SK-N-SH (cell line): Measurements from ENCODE around the gene RNF215. TPM values are rescaled to one million over a fixed set of nuclear protein-coding genes. Genes with fewer than 3 reads are reported as not detected.

Experiments
- CTCF ChIA-PET: fragments of 300-600, 350-600 bp; formaldehyde crosslinking; extraction: SDS; loops from one replicate; lab custom pipeline; 2021; lab: Yijun Ruan, JAX
- POLR2A ChIA-PET: fragments of 350-600 bp; sonication (Branson Sonifier 250); formaldehyde crosslinking; extraction: SDS; loops from one replicate; lab custom pipeline; 2020; ENCODE audit warnings: antibody characterized with exemption, inconsistent platforms; lab: Yijun Ruan, JAX
- DNase-seq: peaks from one replicate; pipeline ENCODE4 v3.0.0; 2012
- H2AFZ ChIP-seq: fragments of 200-600 bp; sonication (generic); 2 replicates; pipeline ENCODE4 v1.8.1; 2016; ENCODE audit warnings: antibody characterized with exemption, mild to moderate bottlenecking, low read depth
- H3F3A ChIP-seq: fragments of 200-600 bp; sonication (generic); replicated peaks from 2 replicates; pipeline ENCODE3; 2016; ENCODE audit warnings: antibody characterized with exemption, mild to moderate bottlenecking; ENCODE audit not compliant: insufficient read depth
- H3K27ac ChIP-seq, 2 experiments: fragments of 200-500 bp in 1 of 2; fragments of 200-600 bp in 1 of 2; sonication (Bioruptor generic) in 1 of 2; sonication (generic), shearing (Covaris generic) in 1 of 2; 2 replicates each; pipeline versions ENCODE4 v1.5.1 to v1.6.1; 2014 to 2016; ENCODE audit warnings: low read depth in 2 of 2, inconsistent platforms in 1 of 2, low read length in 1 of 2, mild to moderate bottlenecking in 1 of 2, mixed read lengths in 1 of 2
- H3K27me3 ChIP-seq: fragments of 200-600 bp; sonication (generic), shearing (Covaris generic); 2 replicates; pipeline ENCODE4 v1.6.1; 2016; ENCODE audit warnings: mixed run types; ENCODE audit not compliant: insufficient read depth
- H3K36me3 ChIP-seq, 2 experiments: fragments of 200-500 bp in 1 of 2; fragments of 200-600 bp in 1 of 2; sonication (Bioruptor generic) in 1 of 2; sonication (generic) in 1 of 2; replicated peaks in 1 of 2; 2 replicates each; pipeline versions ENCODE3 to v1.5.1; 2014 to 2016; ENCODE audit warnings: low read length in 1 of 2, mild to moderate bottlenecking in 1 of 2; ENCODE audit not compliant: insufficient read depth in 2 of 2, control insufficient read depth in 1 of 2
- H3K4me1 ChIP-seq, 2 experiments: fragments of 200-500 bp in 1 of 2; fragments of 200-600 bp in 1 of 2; sonication (Bioruptor generic) in 1 of 2; sonication (generic), shearing (Covaris generic) in 1 of 2; 2 replicates each; pipeline versions ENCODE4 v1.5.1 to v1.6.1; 2014 to 2016; ENCODE audit warnings: low read depth in 1 of 2, low read length in 1 of 2, mixed run types in 1 of 2; ENCODE audit not compliant: insufficient read depth in 2 of 2, control insufficient read depth in 1 of 2
- H3K4me2 ChIP-seq: fragments of 200-600 bp; sonication (generic), shearing (Covaris generic); 2 replicates; pipeline ENCODE4 v1.6.1; 2017; ENCODE audit warnings: mixed run types
- H3K4me3 ChIP-seq, 2 experiments: fragments of 200-500 bp in 1 of 2; fragments of 200-600 bp in 1 of 2; sonication (Bioruptor generic) in 1 of 2; sonication (generic), shearing (Covaris generic) in 1 of 2; 2 replicates each; pipeline versions ENCODE4 v1.5.1 to v1.8.1; 2014 to 2016; ENCODE audit warnings: low read depth in 2 of 2, inconsistent platforms in 1 of 2, low read length in 1 of 2, mild to moderate bottlenecking in 1 of 2, mixed read lengths in 1 of 2, moderate library complexity in 1 of 2
- H3K79me2 ChIP-seq: fragments of 200-600 bp; sonication (generic); 2 replicates; pipeline ENCODE4 v1.8.1; 2017; ENCODE audit warnings: mild to moderate bottlenecking; ENCODE audit not compliant: insufficient read depth
- H3K9ac ChIP-seq: fragments of 200-600 bp; sonication (generic); 2 replicates; pipeline ENCODE4 v1.6.1; 2017; ENCODE audit warnings: mixed run types
- H3K9me2 ChIP-seq: fragments of 200-600 bp; sonication (generic); 2 replicates; pipeline ENCODE4 v1.6.1; 2017; ENCODE audit warnings: mixed run types
- H3K9me3 ChIP-seq: fragments of 200-600 bp; sonication (generic); 2 replicates; pipeline ENCODE4 v1.6.1; 2017; ENCODE audit warnings: mixed run types, mild to moderate bottlenecking, moderate library complexity
- H4K20me1 ChIP-seq: fragments of 200-600 bp; sonication (generic); 2 replicates; pipeline ENCODE4 v1.6.1; 2017; ENCODE audit warnings: mild to moderate bottlenecking, mixed run types; ENCODE audit not compliant: insufficient read depth
- CHD2 ChIP-seq: fragments of 150-350 bp; IDR thresholded peaks from 2 replicates; pipeline ENCODE4 v1.6.1; 2018; ENCODE audit warnings: low read length; ENCODE audit not compliant: partially characterized antibody
- ELF1 ChIP-seq: IDR thresholded peaks from 2 replicates; pipeline ENCODE4 v1.4.0; 2012
- EP300 ChIP-seq, 2 experiments: IDR thresholded peaks; 2 replicates each; pipeline versions ENCODE4 v1.4.0 to v1.6.1; 2012; ENCODE audit warnings: borderline replicate concordance in 1 of 2, low read depth in 1 of 2, low read length in 1 of 2
- EZH2phosphoT487 ChIP-seq: fragments of 200-600 bp; sonication (generic); IDR thresholded peaks from 2 replicates; pipeline ENCODE4 v1.6.1; 2017; ENCODE audit warnings: low read depth, mixed run types, mild to moderate bottlenecking, antibody characterized with exemption, moderate library complexity, borderline replicate concordance
- FOSL2 ChIP-seq: IDR thresholded peaks from 2 replicates; pipeline ENCODE4 v1.4.0; 2012; ENCODE audit warnings: low read depth, mild to moderate bottlenecking, moderate library complexity, borderline replicate concordance
- FOXJ3 ChIP-seq: sonication (generic); formaldehyde crosslinking; IDR thresholded peaks from 2 replicates; pipeline ENCODE4 v1.5.1; 2020; ENCODE audit warnings: mild to moderate bottlenecking, missing genetic modification reagents
- GABPA ChIP-seq: IDR thresholded peaks from 2 replicates; pipeline ENCODE4 v1.4.0; 2012; ENCODE audit warnings: low read depth, mild to moderate bottlenecking
- GATA2 ChIP-seq: sonication (generic); formaldehyde crosslinking; IDR thresholded peaks from 2 replicates; pipeline ENCODE4 v1.5.0; 2020; ENCODE audit warnings: mild to moderate bottlenecking, missing genetic modification reagents
- IRF3 ChIP-seq: fragments of 150-350 bp; IDR thresholded peaks from 2 replicates; pipeline ENCODE4 v1.6.1; 2016; ENCODE audit warnings: mild to moderate bottlenecking, low read depth, low read length
- MAX ChIP-seq: IDR thresholded peaks from 2 replicates; pipeline ENCODE4 v1.4.0; 2012; ENCODE audit warnings: low read depth
- MXI1 ChIP-seq: IDR thresholded peaks from 2 replicates; pipeline ENCODE4 v1.6.1; 2012; ENCODE audit warnings: mild to moderate bottlenecking, low read depth, low read length, improper control_type of control experiment
- NFIC ChIP-seq: IDR thresholded peaks from 2 replicates; pipeline ENCODE4 v1.4.0; 2012; ENCODE audit warnings: borderline replicate concordance
- RAD21 ChIP-seq: IDR thresholded peaks from 2 replicates; pipeline ENCODE4 v1.6.1; 2012; ENCODE audit warnings: mild to moderate bottlenecking, low read length
- RCOR1 ChIP-seq: fragments of 150-350 bp; IDR thresholded peaks from 2 replicates; pipeline ENCODE4 v1.6.1; 2017; ENCODE audit warnings: antibody characterized with exemption, low read length
- RXRA ChIP-seq: IDR thresholded peaks from 2 replicates; pipeline ENCODE4 v1.4.0; 2012; ENCODE audit warnings: low read depth, mild to moderate bottlenecking, borderline replicate concordance
- TAF1 ChIP-seq: IDR thresholded peaks from 2 replicates; pipeline ENCODE4 v1.6.1; 2012; ENCODE audit warnings: low read depth, mild to moderate bottlenecking, low read length, moderate library complexity, borderline replicate concordance
- TCF12 ChIP-seq: IDR thresholded peaks from 2 replicates; pipeline ENCODE4 v1.4.0; 2012
- USF2 ChIP-seq: fragments of 150-350 bp; IDR thresholded peaks from 2 replicates; pipeline ENCODE4 v1.6.1; 2017; ENCODE audit warnings: antibody characterized with exemption, low read length, low read depth, borderline replicate concordance
- WGBS: methylation state at CpG from one replicate; pipeline ENCODE4 v1.1.6; 2017; ENCODE audit warnings: low lambda C conversion rate; 5-methylcytosine and 5-hydroxymethylcytosine counted together
- polyA plus RNA-seq, 3 experiments: library from polyadenylated mRNA; depleted of rRNA; stranded (reverse); fragments of >200 nt; gene quantifications; 2 replicates each; pipeline ENCODE4 v1.2.3, GENCODE V29; 2012

Gene RNF215
- polyA plus RNA-seq, 1 of the 3 experiments (the other 2 are of a cell fraction): 28.6 TPM

- TF ChIP-seq RAD21 (no peak), NFIC (no peak), EP300 (IDR thresholded peaks at IDR 0.05; ENCODE audit: borderline replicate concordance in 1 of 2, low read depth in 1 of 2, low read length in 1 of 2) (no peak), TCF12 (no peak)
Measured at GRCh38 chr22:30375312-30375849, 11.8 kb downstream of the RNF215 start (continued).

- no peak for DNase-seq
- CTCF ChIA-PET: interaction anchor here (0.8 to 1.9 kb wide), 7 partner anchors 10 to 265 kb away, joined by 3 to 9 read pairs (median 3); partner anchors contain the start of gene RNF215
- H3K27me3 ChIP-seq: no peaks in the 10 kb centered on the region
- H3K36me3 ChIP-seq: peaks cover 0 to 7% of the 10 kb centered on the region in 2 experiments
- no peaks in the 10 kb centered on the region for H4K20me1 ChIP-seq
- peaks cover 0 to 12% of the 10 kb centered on the region in 2 experiments; a peak in 1 of 4 replicates for H3K4me1 ChIP-seq
- no peaks in the 10 kb centered on the region for H3K9me2 ChIP-seq
- H3K4me2 ChIP-seq: no peak overlapping the region
- no peak overlapping the region for H3K27ac ChIP-seq
- no peaks in the 10 kb centered on the region for H3K79me2 ChIP-seq
- H3F3A ChIP-seq: no peaks in the 10 kb centered on the region
- H3K4me3 ChIP-seq: no peak overlapping the region
- no peaks in the 10 kb centered on the region for H3K9me3 ChIP-seq
- TF ChIP-seq FOXJ3 (CRISPR knock-in tag) (no peak), ELF1 (no peak), RCOR1 (no peak), USF2 (no peak), TAF1 (no peak), EZH2phosphoT487 (no peak), FOSL2 (no peak), MAX (no peak), RXRA (no peak), GATA2 (CRISPR knock-in tag) (no peak), IRF3 (no peak), CHD2 (no peak), GABPA (no peak), EP300 (IDR thresholded peaks at IDR 0.05; ENCODE audit: borderline replicate concordance in 1 of 2, low read depth in 1 of 2, low read length in 1 of 2) (no peak), MXI1 (no peak)
- H3K9ac ChIP-seq: no peak overlapping the region
- H2AFZ ChIP-seq: no peak overlapping the region
- POLR2A ChIA-PET: interaction anchor here (0.5 to 3.4 kb wide), 3 partner anchors 8 to 260 kb away, joined by 3 to 12 read pairs (median 6); no protein-coding TSS in a partner anchor
- 100% methylated on average over 5 of the region's 33 CpGs for WGBS
Measured at GRCh38 chr22:30373331-30374325, 13.6 kb downstream of the RNF215 start.
